ENCODE measurements around the gene MCF2L.

Gene MCF2L

DNA sequence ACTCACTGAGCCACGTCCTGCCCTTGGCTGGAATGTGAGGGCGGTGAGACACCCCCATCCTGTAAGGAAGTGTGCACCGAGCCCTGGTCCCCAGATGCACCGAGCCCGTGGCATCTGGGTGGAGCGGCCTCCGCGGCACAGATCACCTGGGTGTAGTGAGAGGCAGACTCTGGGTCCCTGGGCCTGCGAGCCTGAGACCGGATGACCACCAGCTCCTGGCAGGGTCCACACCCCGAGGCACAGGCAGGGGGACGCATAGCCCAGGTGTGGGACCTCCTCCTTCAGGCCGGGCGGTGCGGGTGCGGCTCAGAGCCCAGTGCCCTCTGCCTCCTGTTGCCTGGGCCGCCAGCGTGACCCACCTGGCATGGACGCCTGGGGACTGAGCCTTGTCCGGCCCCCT is 12.4 kb downstream of the MCF2L start:
- Histone ChIP-seq H4K20me1 (ENCODE audit: insufficient read depth, low read length) (no peaks in the 10 kb centered on the region), H3K9me3 (replicated peaks; ENCODE audit: insufficient read depth, low read length) (no peaks in the 10 kb centered on the region), H3K27me3 (replicated peaks; ENCODE audit: insufficient read depth, low read length) (peaks cover 99% of the 10 kb centered on the region), H3F3A (ENCODE audit: insufficient read depth, low read length) (no peaks in the 10 kb centered on the region), H3K27ac (ENCODE audit: low read length) (no peak overlapping the region), H3K9me2 (replicated peaks; ENCODE audit: insufficient read depth, low read length) (no peaks in the 10 kb centered on the region), H3K79me2 (ENCODE audit: low read length) (no peaks in the 10 kb centered on the region), H3K4me3 (ENCODE audit: low read length) (no peak overlapping the region), H3K9ac (ENCODE audit: low read length) (no peak overlapping the region), H3K36me3 (replicated peaks; ENCODE audit: insufficient read depth, low read length) (no peaks in the 10 kb centered on the region), H2AFZ (ENCODE audit: low read length) (no peak overlapping the region), H3K4me1 (ENCODE audit: low read length) (0 out of 2 replicates have a peak, but pooled peaks cover 8% of the 10 kb centered on the region), H3K4me2 (ENCODE audit: low read depth, low read length) (no peak overlapping the region)
- DNase-seq: no peak
- no peak for TF ChIP-seq EZH2 (optimal IDR thresholded peaks at IDR 0.05; ENCODE audit: low read depth, low read length)
- TF ChIP-seq EZH2phosphoT487 (IDR thresholded peaks at IDR 0.05; ENCODE audit: low read length): no peak
- TF ChIP-seq, protein P1, sequence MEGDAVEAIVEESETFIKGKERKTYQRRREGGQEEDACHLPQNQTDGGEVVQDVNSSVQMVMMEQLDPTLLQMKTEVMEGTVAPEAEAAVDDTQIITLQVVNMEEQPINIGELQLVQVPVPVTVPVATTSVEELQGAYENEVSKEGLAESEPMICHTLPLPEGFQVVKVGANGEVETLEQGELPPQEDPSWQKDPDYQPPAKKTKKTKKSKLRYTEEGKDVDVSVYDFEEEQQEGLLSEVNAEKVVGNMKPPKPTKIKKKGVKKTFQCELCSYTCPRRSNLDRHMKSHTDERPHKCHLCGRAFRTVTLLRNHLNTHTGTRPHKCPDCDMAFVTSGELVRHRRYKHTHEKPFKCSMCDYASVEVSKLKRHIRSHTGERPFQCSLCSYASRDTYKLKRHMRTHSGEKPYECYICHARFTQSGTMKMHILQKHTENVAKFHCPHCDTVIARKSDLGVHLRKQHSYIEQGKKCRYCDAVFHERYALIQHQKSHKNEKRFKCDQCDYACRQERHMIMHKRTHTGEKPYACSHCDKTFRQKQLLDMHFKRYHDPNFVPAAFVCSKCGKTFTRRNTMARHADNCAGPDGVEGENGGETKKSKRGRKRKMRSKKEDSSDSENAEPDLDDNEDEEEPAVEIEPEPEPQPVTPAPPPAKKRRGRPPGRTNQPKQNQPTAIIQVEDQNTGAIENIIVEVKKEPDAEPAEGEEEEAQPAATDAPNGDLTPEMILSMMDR (IDR thresholded peaks at IDR 0.05; ENCODE audit: low read length): no peak

DNA sequence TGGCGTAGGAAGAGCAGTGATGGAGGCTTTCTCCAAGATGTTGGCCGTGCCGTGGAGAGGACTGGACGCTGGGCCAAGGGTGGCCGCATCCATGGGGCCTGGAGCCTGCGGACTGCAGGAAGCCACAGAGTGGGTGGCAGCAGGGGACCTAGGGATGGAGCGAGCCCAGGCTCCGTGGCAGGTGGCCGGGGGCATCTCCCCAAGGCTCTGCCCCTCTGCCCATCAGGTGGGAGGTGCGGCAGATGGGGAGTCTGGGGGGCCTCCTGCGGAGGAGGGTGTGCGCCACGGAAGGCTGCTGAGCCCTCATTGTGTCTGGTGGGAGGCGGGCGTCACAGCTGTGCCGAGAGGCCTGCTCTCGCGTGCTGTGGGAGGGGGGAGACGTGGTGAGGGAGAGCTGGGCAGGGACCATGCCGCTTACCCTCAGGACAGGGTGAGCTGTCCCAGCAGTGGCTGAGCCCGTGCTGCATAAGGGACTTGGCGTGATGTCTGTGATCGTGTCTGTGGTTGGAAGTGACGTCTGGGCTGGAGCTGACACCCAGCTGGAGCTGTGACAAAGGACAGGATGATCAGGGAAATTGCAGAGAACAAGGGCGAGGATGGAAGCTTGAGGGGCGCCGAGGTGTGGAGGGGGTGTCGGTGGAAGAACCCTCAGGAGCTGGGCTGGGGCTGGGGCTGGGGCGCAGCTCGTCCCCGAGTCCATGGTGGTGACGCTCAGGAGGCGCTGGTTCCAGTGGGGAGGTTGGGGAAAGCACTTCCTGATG is 13.4 kb downstream of the MCF2L start:
- Histone ChIP-seq H3K27me3 (replicated peaks; ENCODE audit: insufficient read depth, low read length) (peaks cover 99% of the 10 kb centered on the region), H3K36me3 (replicated peaks; ENCODE audit: insufficient read depth, low read length) (no peaks in the 10 kb centered on the region), H4K20me1 (ENCODE audit: insufficient read depth, low read length) (no peaks in the 10 kb centered on the region), H3K27ac (ENCODE audit: low read length) (no peak overlapping the region), H3K9ac (ENCODE audit: low read length) (no peak overlapping the region), H2AFZ (ENCODE audit: low read length) (no peak overlapping the region), H3K9me2 (replicated peaks; ENCODE audit: insufficient read depth, low read length) (no peaks in the 10 kb centered on the region), H3K9me3 (replicated peaks; ENCODE audit: insufficient read depth, low read length) (no peaks in the 10 kb centered on the region), H3K4me1 (ENCODE audit: low read length) (0 out of 2 replicates have a peak, but pooled peaks cover 8% of the 10 kb centered on the region), H3K4me2 (ENCODE audit: low read depth, low read length) (no peak overlapping the region), H3F3A (ENCODE audit: insufficient read depth, low read length) (no peaks in the 10 kb centered on the region), H3K4me3 (ENCODE audit: low read length) (no peak overlapping the region), H3K79me2 (ENCODE audit: low read length) (no peaks in the 10 kb centered on the region)
- DNase-seq: no peak
- TF ChIP-seq EZH2 (optimal IDR thresholded peaks at IDR 0.05; ENCODE audit: low read depth, low read length) (no peak), EZH2phosphoT487 (IDR thresholded peaks at IDR 0.05; ENCODE audit: low read length) (no peak)
- TF ChIP-seq, protein P1 (IDR thresholded peaks at IDR 0.05; ENCODE audit: low read length): no peak

- TF ChIP-seq EZH2phosphoT487 (IDR thresholded peaks at IDR 0.05; ENCODE audit: low read length) (no peak), EZH2 (optimal IDR thresholded peaks at IDR 0.05; ENCODE audit: low read depth, low read length) (no peak)
- TF ChIP-seq, protein P1 (IDR thresholded peaks at IDR 0.05; ENCODE audit: low read length): no peak
- Histone ChIP-seq H3K4me3 (ENCODE audit: low read length) (no peak overlapping the region), H2AFZ (ENCODE audit: low read length) (no peak overlapping the region), H4K20me1 (ENCODE audit: insufficient read depth, low read length) (no peaks in the 10 kb centered on the region), H3K4me1 (ENCODE audit: low read length) (0 out of 2 replicates have a peak, but pooled peaks cover 8% of the 10 kb centered on the region), H3K9ac (ENCODE audit: low read length) (no peak overlapping the region), H3K27ac (ENCODE audit: low read length) (no peak overlapping the region), H3F3A (ENCODE audit: insufficient read depth, low read length) (no peaks in the 10 kb centered on the region), H3K4me2 (ENCODE audit: low read depth, low read length) (no peak overlapping the region), H3K36me3 (replicated peaks; ENCODE audit: insufficient read depth, low read length) (no peaks in the 10 kb centered on the region), H3K79me2 (ENCODE audit: low read length) (no peaks in the 10 kb centered on the region), H3K9me2 (replicated peaks; ENCODE audit: insufficient read depth, low read length) (no peaks in the 10 kb centered on the region), H3K27me3 (replicated peaks; ENCODE audit: insufficient read depth, low read length) (peaks cover 99% of the 10 kb centered on the region), H3K9me3 (replicated peaks; ENCODE audit: insufficient read depth, low read length) (no peaks in the 10 kb centered on the region)
- no peak for DNase-seq
Observed at GRCh38 chr13:112983042-112983305, 14.0 kb downstream of the MCF2L start.
